NCI-H1105 treated with DMSO at 0.1 percent for 48 hours (cell line): Measurements from ENCODE around the gene ICAM4.
"Not testable (repeated sequence)": the region's sequence is repeated elsewhere in the genome, so short reads cannot be mapped to it uniquely, and the experiment has no call there.

Experiments used
- DNase-seq: peaks from one replicate; lab custom pipeline; 2025; lab: John Stamatoyannopoulos, UW

ICAM4 gene, protein sequence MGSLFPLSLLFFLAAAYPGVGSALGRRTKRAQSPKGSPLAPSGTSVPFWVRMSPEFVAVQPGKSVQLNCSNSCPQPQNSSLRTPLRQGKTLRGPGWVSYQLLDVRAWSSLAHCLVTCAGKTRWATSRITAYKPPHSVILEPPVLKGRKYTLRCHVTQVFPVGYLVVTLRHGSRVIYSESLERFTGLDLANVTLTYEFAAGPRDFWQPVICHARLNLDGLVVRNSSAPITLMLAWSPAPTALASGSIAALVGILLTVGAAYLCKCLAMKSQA

DNA sequence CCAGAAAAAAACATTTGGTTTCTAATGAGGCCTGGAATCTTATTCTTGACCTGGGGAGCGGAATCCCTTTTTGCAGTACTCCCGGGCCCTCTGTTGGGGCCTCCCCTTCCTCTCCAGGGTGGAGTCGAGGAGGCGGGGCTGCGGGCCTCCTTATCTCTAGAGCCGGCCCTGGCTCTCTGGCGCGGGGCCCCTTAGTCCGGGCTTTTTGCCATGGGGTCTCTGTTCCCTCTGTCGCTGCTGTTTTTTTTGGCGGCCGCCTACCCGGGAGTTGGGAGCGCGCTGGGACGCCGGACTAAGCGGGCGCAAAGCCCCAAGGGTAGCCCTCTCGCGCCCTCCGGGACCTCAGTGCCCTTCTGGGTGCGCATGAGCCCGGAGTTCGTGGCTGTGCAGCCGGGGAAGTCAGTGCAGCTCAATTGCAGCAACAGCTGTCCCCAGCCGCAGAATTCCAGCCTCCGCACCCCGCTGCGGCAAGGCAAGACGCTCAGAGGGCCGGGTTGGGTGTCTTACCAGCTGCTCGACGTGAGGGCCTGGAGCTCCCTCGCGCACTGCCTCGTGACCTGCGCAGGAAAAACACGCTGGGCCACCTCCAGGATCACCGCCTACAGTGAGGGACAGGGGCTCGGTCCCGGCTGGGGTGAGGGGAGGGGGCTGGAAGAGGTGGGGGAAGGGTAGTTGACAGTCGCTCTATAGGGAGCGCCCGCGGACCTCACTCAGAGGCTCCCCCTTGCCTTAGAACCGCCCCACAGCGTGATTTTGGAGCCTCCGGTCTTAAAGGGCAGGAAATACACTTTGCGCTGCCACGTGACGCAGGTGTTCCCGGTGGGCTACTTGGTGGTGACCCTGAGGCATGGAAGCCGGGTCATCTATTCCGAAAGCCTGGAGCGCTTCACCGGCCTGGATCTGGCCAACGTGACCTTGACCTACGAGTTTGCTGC, at the start of gene ICAM4:
Gene ICAM4 (plus strand): TSS at position 153 of the 935 bp plus-strand sequence. CDS start 58 bp downstream, at position 211.
- DNase-seq, result no peak

DNA sequence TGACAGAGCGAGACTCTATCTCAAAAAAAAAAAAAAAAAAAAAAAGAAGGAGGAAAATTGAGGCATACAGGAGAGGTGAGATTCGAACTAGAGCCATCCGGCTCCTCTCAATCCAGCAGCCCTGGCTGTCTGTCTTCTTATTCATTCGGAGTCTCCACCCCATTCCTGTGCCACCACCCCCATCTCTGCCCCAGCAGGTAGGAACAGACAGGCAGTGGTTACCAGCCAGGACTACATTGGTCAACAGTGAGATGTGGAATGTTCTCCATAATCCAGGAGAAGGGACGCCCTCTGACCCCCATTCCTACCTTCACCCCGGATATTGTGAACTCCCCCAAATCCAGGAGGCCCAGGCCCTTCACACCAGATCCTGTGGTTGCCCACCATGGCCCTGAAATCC, 49.1 kb upstream of the ICAM4 start:
- no peak for DNase-seq

GRCh38 chr19:10238172-10238783, 48.5 kb upstream of the ICAM4 start:
- DNase-seq, result peak; percentile 34

- not testable (repeated sequence) for DNase-seq
These were observed 44.8 kb upstream of the ICAM4 start for GRCh38 chr19:10241826-10242449.

DNA sequence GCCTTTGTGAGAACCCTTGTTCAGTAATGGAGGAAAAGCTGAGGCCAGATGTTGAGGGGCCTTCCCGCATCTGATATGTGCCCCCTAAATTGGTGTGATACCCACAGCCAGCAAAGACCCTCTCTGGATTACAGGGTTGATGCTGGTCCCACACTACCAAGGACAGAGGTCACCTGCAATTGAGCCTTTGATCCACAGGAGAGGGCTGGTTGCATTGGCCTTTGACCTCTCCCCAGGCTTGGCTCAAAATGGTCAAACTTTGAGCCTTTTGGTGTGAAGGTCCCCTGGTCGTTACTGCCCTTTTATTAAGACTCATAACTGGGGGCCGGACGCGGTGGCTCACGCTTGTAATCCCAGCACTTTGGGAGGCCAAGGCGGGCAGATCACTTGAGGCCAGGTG, 43.1 kb upstream of the ICAM4 start:
- no peak for DNase-seq

DNA sequence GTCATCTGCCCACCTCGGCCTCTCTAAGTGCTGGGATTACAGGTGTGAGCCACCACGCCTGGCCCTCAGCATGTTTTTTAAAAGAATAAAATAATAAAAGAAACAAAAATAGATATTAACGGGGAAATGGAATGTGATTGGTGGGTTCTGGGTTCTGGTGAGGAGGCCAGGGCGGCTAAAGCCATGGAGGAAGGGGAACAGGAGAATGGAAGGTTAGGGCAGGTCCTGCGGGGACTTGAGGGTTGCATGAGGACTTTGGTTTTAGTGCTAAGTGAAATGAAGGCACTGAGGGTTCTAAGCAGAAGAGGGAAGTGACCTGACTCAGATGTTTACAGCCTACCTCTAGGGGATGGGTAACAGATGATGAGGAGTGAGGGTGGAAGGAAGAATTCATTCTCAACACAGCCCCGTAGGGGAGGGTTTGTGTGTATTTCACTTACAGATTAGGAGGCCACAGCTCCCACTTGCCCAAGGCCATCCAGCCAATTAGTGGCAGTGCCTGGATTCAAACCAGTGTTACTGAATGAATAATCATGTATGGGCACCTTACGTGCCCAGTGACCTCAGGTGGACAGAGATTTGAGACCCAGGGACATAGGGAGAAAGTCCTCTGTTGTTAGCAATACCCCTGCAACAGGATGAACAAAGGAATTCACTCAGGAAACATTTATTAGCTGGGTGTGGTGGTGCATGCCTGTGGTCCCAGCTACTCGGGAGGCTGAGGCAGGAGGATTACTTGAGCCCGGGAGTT, 41.4 kb upstream of the ICAM4 start:
- DNase-seq, result no peak

DNA sequence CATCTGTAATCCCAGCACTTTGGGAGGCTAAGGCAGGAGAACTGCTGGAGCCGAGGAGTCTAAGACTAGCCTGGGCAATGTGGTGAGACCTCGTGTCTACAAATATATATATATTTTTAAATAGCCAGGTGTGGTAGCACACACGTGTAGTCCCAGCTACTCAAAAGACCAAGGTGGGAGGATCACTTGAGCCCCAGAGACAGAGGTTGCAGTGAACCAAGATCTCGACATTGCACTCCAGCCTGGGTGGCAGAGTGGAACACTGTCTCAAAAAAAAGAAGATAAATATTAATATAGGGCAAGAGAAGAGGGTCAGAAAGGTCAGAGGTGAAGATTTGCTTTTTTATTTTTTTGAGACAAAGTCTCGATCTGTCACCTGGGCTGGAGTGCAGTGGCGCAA, 40.2 kb upstream of the ICAM4 start:
- DNase-seq, result no peak

- peak; percentile 98 for DNase-seq
These were observed 34.7 kb upstream of the ICAM4 start, which contains the start of gene MRPL4 for GRCh38 chr19:10251792-10252694. Gene MRPL4 (plus strand): TSS chr19:10252214. CDS start chr19:10252254, 40 bp downstream.

DNA sequence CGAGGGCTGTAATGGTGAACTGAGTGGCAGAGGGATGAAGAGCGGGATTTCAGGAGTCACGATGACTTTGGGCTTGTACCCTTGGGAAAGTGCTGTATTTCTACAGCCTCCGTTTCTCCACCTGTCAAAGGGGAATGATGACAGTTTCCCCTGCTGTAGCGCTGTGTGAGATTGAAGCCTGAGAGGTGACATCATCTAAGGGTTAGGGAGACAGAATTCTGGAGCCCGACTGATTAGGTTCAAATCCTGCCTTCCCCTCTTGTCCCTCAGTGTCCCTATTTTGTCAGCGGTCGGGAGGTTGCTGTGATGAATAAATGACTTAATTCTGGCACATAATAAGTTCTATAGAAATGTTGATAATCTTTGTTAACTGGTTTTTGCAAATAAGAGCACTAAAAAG, 34.0 kb upstream of the ICAM4 start:
- no peak for DNase-seq

DNA sequence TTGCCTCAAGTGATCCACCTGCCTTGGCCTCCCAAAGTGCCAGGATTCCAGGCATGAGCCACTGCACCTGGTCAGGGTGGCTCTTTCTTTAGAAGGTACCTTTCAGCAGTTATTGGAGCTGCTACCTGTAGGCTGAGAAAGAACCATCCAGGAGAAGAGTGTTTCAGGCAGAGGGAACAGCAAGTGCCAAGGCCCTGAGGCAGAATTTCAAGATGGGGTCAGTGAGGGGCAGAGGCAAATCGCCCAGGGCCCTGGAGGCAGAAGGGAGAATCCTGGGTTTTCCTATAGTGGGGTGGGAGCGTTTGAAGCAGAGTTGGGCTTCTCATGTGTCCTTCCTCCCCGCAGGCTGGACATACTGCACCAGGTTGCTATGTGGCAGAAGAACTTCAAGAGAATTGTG, 32.5 kb upstream of the ICAM4 start:
- DNase-seq, result no peak

DNA sequence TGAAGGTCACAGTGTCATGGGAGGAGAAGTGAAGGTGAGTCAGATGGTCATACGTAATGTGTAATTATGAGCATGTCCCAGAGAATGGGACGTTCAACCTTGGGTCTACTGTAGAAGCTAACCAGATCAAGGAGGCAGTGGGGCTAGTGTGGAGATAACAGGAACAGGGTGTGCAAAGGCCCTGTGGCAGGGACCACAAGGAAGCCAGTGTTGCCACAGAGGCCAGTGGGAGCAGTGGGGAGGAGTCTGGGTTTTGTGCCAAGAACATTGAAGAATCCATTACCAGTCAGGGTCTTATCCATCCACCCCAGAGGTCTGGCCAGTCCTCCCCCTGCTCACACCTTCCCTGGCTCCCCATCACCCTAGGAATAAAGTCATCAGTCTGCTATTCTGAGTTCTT, 31.4 kb upstream of the ICAM4 start:
- DNase-seq, result no peak

DNA sequence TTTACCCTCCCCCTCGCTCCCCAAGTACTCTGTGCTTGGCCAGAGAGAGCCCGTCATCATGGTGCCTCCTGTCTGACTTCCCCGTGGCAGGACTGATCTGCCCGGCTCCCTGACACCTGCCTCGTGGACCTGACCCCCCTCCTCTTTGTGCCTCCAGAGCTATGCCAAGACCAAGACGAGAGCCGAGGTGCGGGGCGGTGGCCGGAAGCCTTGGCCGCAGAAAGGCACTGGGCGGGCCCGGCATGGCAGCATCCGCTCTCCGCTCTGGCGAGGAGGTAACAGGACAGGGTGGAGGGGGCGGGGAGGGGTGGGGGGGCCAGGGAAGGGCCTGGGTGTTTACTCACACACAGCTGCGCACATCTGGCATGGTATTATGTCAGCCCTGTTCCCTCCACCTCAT, 30.2 kb upstream of the ICAM4 start:
- no peak for DNase-seq

DNA sequence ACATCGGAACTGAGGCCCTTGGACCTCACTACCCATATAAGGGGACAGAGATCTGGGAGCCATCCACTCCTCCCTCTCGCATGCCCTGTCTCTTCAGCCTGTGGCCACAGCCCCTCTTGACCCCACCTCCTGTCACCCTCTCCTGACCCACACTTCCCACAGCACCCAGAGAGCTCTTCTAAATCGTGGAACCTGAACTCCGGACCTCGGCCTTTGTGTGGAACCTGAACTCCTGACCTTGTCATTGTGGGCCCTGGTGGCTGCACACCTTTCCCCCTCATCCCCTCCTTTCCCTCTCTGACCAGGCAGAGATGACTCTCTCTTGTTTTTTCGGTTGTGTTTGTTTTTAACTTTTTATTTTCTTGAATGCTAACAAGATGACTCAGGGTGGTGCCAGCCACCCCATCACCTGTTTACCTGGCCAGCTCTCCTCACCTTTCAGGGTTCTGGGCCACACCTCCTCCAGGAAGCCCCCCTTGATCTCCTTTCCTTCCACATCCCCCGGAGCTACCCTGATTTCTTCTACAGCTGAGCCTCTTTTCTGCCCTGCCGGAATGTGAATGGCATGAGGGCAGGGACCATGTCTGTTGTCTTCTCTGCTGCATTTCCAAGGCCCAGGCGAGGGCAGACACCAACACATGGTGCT, 29.7 kb upstream of the ICAM4 start:
- DNase-seq, result no peak

- DNase-seq, result no peak
These were observed 28.6 kb upstream of the ICAM4 start for GRCh38 chr19:10258080-10258710.

- DNase-seq, result peak; percentile 78
These were observed 27.4 kb upstream of the ICAM4 start for GRCh38 chr19:10259162-10259905.

GRCh38 chr19:10260141-10260584, 26.6 kb upstream of the ICAM4 start:
- no peak for DNase-seq

DNA sequence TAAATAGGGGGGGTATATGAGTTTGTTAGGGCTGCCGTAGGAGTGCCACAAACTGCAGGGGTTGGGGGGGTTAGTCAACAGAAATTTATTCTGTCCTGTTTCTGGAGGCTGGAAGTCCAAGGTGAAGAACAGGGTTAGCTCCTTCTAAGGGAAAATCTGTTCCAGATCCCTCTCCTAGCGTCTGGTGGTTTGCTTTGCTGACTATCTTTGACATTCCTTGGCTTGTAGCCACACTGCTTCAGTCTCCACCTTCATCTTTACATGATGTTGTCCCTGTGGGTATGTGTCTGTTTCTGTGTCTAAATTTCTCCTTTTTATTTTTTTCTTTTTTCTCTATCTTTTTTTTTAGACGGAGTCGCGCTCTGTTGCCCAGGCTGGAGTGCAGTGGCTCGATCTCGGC, 24.0 kb upstream of the ICAM4 start:
- no peak for DNase-seq

- no peak for DNase-seq
These were observed 20.0 kb upstream of the ICAM4 start for GRCh38 chr19:10266706-10267105.

DNA sequence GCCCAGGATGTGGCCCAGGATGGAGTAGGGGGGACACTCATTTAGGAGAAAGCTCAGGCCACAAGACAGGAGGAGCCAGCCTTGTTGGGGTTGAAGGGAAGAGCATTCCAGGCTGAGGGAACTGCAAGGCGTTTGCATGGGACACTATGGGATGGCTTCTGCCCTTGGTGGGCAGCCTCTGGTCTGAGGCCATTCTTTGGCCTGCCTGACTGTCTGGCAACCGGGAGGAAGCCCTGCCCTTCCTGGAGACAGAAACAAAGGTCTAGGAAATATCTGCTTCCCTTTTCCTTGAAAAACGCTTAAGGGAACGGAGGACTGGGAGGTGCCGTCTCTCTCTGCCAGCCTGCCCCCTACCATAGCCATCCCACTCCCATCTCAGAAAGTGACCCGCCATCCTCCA, 18.7 kb upstream of the ICAM4 start:
- no peak for DNase-seq
